Measurements from ENCODE around the gene NHLH1.
"Not testable (repeated sequence)": the region's sequence is repeated elsewhere in the genome, so short reads cannot be mapped to it uniquely, and the experiment has no call there.

Gene NHLH1

DNA sequence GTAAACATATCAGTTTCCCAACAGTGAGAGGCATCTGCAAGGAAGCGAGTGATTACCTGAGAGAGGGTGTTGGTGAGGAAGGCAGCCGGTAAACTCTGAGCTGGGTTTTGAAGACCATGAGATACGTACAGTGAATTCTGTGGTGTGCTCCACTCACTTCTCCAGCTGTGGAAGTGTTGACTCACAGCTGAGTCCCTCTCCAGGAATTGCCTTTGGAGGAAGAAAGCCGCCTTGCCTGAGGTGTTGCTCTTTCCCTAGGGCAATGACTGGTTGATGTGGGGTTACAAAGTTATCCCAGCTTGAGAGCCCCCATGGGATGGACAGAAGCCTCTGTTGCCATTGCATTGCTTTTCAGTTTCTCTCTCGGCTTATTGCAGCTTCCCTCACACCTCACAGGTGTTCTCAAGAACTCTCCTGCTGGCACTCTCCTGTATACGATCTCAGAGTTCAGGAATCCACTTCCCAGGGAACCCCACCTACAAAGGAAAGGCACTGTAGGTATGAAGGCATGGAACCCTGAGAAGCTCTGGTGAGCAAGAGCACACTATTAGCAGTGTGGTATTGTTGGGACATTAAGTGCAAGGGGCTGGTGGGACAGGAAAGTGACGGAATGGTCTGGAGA lies 10.8 kb downstream of the NHLH1 start:
- H3K9ac ChIP-seq: no peak overlapping the region
- no peaks in the 10 kb centered on the region for H3K4me1 ChIP-seq (ENCODE audit: low read depth, poor library complexity, severe bottlenecking)
- TF ChIP-seq, protein P1, sequence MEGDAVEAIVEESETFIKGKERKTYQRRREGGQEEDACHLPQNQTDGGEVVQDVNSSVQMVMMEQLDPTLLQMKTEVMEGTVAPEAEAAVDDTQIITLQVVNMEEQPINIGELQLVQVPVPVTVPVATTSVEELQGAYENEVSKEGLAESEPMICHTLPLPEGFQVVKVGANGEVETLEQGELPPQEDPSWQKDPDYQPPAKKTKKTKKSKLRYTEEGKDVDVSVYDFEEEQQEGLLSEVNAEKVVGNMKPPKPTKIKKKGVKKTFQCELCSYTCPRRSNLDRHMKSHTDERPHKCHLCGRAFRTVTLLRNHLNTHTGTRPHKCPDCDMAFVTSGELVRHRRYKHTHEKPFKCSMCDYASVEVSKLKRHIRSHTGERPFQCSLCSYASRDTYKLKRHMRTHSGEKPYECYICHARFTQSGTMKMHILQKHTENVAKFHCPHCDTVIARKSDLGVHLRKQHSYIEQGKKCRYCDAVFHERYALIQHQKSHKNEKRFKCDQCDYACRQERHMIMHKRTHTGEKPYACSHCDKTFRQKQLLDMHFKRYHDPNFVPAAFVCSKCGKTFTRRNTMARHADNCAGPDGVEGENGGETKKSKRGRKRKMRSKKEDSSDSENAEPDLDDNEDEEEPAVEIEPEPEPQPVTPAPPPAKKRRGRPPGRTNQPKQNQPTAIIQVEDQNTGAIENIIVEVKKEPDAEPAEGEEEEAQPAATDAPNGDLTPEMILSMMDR (conservative IDR thresholded peaks at IDR 0.05; ENCODE audit: low read depth, low read length): no peak
- no peak overlapping the region for H3K27ac ChIP-seq
- no peak overlapping the region for H2AFZ ChIP-seq (ENCODE audit: low read depth)
- H4K20me1 ChIP-seq (ENCODE audit: insufficient read depth): no peaks in the 10 kb centered on the region
- no peak overlapping the region for H3K4me3 ChIP-seq (IDR thresholded peaks at IDR 0.05; ENCODE audit: insufficient read depth, low read depth, low read length)
- H3K79me2 ChIP-seq (ENCODE audit: insufficient read depth, low read depth): no peaks in the 10 kb centered on the region
- H3K36me3 ChIP-seq (ENCODE audit: insufficient read depth): no peaks in the 10 kb centered on the region
- no peak overlapping the region for H3K4me2 ChIP-seq
- no peaks in the 10 kb centered on the region for H3K27me3 ChIP-seq (ENCODE audit: insufficient read depth, low read depth)

DNA sequence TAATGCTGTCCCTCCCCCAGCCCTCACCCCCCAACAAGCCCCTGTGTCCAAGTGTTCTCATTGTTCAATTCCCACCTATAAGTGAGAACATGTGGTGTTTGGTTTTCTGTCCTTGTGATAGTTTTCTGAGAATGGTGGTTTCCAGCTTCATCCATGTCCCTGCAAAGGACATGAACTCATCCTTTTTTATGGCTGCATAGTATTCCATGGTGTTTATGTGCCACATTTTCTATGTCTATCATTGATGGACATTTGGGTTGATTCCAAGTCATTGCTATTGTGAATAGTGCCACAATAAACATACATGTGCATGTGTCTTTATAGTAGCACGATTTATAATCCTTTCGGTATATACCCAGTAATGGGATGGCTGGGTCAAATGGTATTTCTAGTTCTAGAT lies 17.9 kb downstream of the NHLH1 start:
- not testable (repeated sequence) for H3K27me3 ChIP-seq (ENCODE audit: insufficient read depth, low read depth); H3K4me2 ChIP-seq; H3K4me3 ChIP-seq (IDR thresholded peaks at IDR 0.05; ENCODE audit: insufficient read depth, low read depth, low read length); H3K4me1 ChIP-seq (ENCODE audit: low read depth, poor library complexity, severe bottlenecking); H3K9ac ChIP-seq; H2AFZ ChIP-seq (ENCODE audit: low read depth); H3K79me2 ChIP-seq (ENCODE audit: insufficient read depth, low read depth); H4K20me1 ChIP-seq (ENCODE audit: insufficient read depth); H3K27ac ChIP-seq; H3K36me3 ChIP-seq (ENCODE audit: insufficient read depth)

DNA sequence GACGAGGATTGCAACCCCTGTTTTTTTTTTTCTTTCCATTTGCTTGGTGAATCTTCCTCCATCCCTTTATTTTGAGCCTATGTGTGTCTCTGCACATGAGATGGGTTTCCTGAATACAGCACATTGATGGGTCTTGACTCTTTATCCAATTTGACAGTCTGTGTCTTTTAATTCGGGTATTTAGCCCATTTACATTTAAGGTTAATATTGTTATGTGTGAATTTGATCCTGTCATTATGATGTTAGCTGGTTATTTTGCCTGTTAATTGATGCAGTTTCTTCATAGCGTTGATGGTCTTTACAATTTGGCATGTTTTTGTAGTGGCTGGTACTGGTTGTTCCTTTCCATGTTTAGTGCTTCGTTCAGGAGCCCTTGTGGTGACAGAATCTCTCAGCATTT lies 21.5 kb downstream of the NHLH1 start:
- not testable (repeated sequence) for H3K4me3 ChIP-seq (IDR thresholded peaks at IDR 0.05; ENCODE audit: insufficient read depth, low read depth, low read length); H3K27ac ChIP-seq

DNA sequence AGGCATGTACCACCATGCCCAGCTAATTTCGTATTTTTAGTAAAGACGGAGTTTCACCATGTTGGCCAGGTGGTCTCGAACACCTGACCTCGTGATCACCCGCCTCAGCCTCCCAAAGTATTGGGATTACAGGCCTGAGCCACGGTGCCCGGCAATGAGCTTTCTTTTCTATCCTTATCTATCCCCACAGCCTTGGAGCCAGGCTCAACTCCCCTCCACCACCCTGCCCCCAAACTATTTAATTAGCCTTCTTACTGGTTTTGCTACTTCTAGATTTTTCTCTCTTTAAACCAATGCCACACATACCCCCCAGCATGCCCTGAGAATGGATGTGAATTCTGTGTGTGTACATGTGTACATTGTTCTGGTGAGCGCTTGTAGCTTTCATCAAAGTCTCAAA lies 27.8 kb downstream of the NHLH1 start:
- H3K27me3 ChIP-seq (ENCODE audit: insufficient read depth, low read depth): no peaks in the 10 kb centered on the region

More for the DNA sequence above, 21.5 kb downstream of the NHLH1 start:
- H3K27me3 ChIP-seq (ENCODE audit: insufficient read depth, low read depth); H3K9ac ChIP-seq; H2AFZ ChIP-seq (ENCODE audit: low read depth); H3K79me2 ChIP-seq (ENCODE audit: insufficient read depth, low read depth); H3K4me2 ChIP-seq; H3K4me1 ChIP-seq (ENCODE audit: low read depth, poor library complexity, severe bottlenecking); H3K36me3 ChIP-seq (ENCODE audit: insufficient read depth); H4K20me1 ChIP-seq (ENCODE audit: insufficient read depth): not testable (repeated sequence)

DNA sequence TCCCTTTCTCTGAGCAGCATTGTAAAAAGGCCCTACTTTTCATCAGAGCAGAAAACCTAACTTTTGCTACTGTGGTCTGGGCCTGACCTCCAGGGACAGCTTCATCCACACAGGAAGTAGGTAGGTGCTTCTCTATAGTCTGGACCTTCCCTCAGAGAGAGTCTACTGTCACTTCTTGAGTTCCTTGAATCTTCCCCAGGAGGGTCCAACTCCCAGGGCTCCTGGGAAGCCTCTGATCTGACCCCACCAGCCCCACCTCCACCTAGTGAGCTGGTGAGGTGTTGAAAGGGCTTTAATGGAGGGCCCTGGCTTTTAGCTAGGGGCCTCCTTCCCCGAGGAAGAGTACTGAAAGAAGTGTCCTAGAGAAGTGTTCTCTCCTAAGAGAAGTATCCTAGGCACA lies 30.8 kb downstream of the NHLH1 start:
- no peak overlapping the region for H3K27ac ChIP-seq
- no peaks in the 10 kb centered on the region for H3K27me3 ChIP-seq (ENCODE audit: insufficient read depth, low read depth)
- H3K9ac ChIP-seq: no peak overlapping the region
- no peak overlapping the region for H3K4me2 ChIP-seq
- no peak overlapping the region for H2AFZ ChIP-seq (ENCODE audit: low read depth)
- H3K4me1 ChIP-seq (ENCODE audit: low read depth, poor library complexity, severe bottlenecking): no peaks in the 10 kb centered on the region
- no peaks in the 10 kb centered on the region for H3K79me2 ChIP-seq (ENCODE audit: insufficient read depth, low read depth)
- H3K4me3 ChIP-seq (IDR thresholded peaks at IDR 0.05; ENCODE audit: insufficient read depth, low read depth, low read length): no peak overlapping the region
- H4K20me1 ChIP-seq (ENCODE audit: insufficient read depth): no peaks in the 10 kb centered on the region
- no peaks in the 10 kb centered on the region for H3K36me3 ChIP-seq (ENCODE audit: insufficient read depth)
- TF ChIP-seq, protein P1 (conservative IDR thresholded peaks at IDR 0.05; ENCODE audit: low read depth, low read length): no peak

More for the DNA sequence above, 27.8 kb downstream of the NHLH1 start:
- H3K4me3 ChIP-seq (IDR thresholded peaks at IDR 0.05; ENCODE audit: insufficient read depth, low read depth, low read length): no peak overlapping the region
- H3K36me3 ChIP-seq (ENCODE audit: insufficient read depth): no peaks in the 10 kb centered on the region
- H3K4me1 ChIP-seq (ENCODE audit: low read depth, poor library complexity, severe bottlenecking): no peaks in the 10 kb centered on the region
- no peaks in the 10 kb centered on the region for H4K20me1 ChIP-seq (ENCODE audit: insufficient read depth)
- H3K79me2 ChIP-seq (ENCODE audit: insufficient read depth, low read depth): no peaks in the 10 kb centered on the region
- H2AFZ ChIP-seq (ENCODE audit: low read depth): no peak overlapping the region
- TF ChIP-seq, protein P1 (conservative IDR thresholded peaks at IDR 0.05; ENCODE audit: low read depth, low read length): no peak
- H3K4me2 ChIP-seq: no peak overlapping the region
- H3K9ac ChIP-seq: no peak overlapping the region
- no peak overlapping the region for H3K27ac ChIP-seq

All from KMS-11 (cell line).